ENCODE data around the gene RANBP3. TPM values are rescaled to one million over a fixed set of nuclear protein-coding genes. Genes with fewer than 3 reads are reported as not detected.

RANBP3 gene
- total and polyA plus RNA-seq, 2 of the 8 experiments (the other 6 are each of a cell fraction or from before 2014, with no cell fraction given) = 95.4 to 122 TPM

GRCh38 chr19:6021878-6022569, 44.1 kb upstream of the RANBP3 start (continued):
- TF ChIP-seq ATF3 (IDR thresholded peaks at IDR 0.05; ENCODE audit: insufficient read depth, low read depth, low read length) (no peak), SIX5 (IDR thresholded peaks at IDR 0.05; ENCODE audit: low read depth, low read length) (no peak), POLR2A (IDR thresholded peaks at IDR 0.05; ENCODE audit: control extremely low read depth in 1 of 2, low read depth in 2 of 2, low read length in 2 of 2) (no peak), RBBP5 (IDR thresholded peaks at IDR 0.05; ENCODE audit: borderline replicate concordance, low read depth, low read length) (no peak), TAF7 (optimal IDR thresholded peaks at IDR 0.05; ENCODE audit: borderline replicate concordance, low read depth, low read length) (no peak), JUN (IDR thresholded peaks at IDR 0.05; ENCODE audit: low read depth, low read length) (no peak)

Data from H1 (cell line).